Neutrophil (primary cell): ENCODE data around the gene NTSR1.

Experiments
- H3K27ac ChIP-seq: fragments of 200-600 bp; sonication (generic); 2 replicates; pipeline ENCODE4 v1.5.1; 2016; ENCODE audit warnings: mild to moderate bottlenecking, moderate library complexity
- H3K27me3 ChIP-seq: fragments of 200-600 bp; sonication (generic); 2 replicates; pipeline ENCODE4 v1.6.0; 2016; ENCODE audit warnings: mild to moderate bottlenecking
- H3K36me3 ChIP-seq: fragments of 200-600 bp; sonication (generic); 2 replicates; pipeline ENCODE4 v1.5.1; 2017
- H3K4me1 ChIP-seq, 2 experiments: fragments of 200-600 bp in 1 of 2; sonication (generic) in 1 of 2; 1 replicate in 1 of 2; 2 replicates in 1 of 2; pipeline versions ENCODE4 v1.5.1 to v1.6.1; 2013 to 2016; ENCODE audit warnings: low read depth in 1 of 2, low read length in 1 of 2, mild to moderate bottlenecking in 1 of 2, moderate library complexity in 1 of 2; ENCODE audit not compliant: control insufficient read depth in 1 of 2, insufficient read depth in 1 of 2
- H3K4me3 ChIP-seq, 2 experiments: fragments of 200-600 bp in 1 of 2; sonication (generic) in 1 of 2; 1 replicate in 1 of 2; 2 replicates in 1 of 2; pipeline ENCODE4 v1.5.1; 2013 to 2016; ENCODE audit warnings: low read depth in 1 of 2, low read length in 1 of 2, mild to moderate bottlenecking in 1 of 2, moderate library complexity in 1 of 2
- H3K9me3 ChIP-seq: fragments of 200-600 bp; sonication (generic); 2 replicates; pipeline ENCODE4 v1.5.1; 2016
- CTCF ChIP-seq: fragments of 200-600 bp; sonication (generic); IDR thresholded peaks from 2 replicates; pipeline ENCODE4 v1.5.1; 2016; ENCODE audit warnings: antibody characterized with exemption

NTSR1 gene

GRCh38 chr20:62708591-62709536 is at the start of gene NTSR1:
Gene NTSR1, plus strand, starts transcription at chr20:62708836. Its CDS starts 372 bp downstream, at chr20:62709208.
- H3K4me1 ChIP-seq: peaks cover 7 to 15% of the 10 kb centered on the region in 2 experiments
- H3K27ac ChIP-seq: no peak within 1 kb of the TSS
- no peaks in the 10 kb centered on the region for H3K9me3 ChIP-seq
- H3K36me3 ChIP-seq: no peaks in the 10 kb centered on the region
- no peak for TF ChIP-seq CTCF
- H3K27me3 ChIP-seq: peaks cover 55% of the 10 kb centered on the region
- H3K4me3 ChIP-seq: no peak within 1 kb of the TSS

- Histone ChIP-seq H3K27me3 (no peaks in the 10 kb centered on the region), H3K4me1 (no peaks in the 10 kb centered on the region), H3K9me3 (no peaks in the 10 kb centered on the region), H3K36me3 (no peaks in the 10 kb centered on the region), H3K27ac (no peak overlapping the region), H3K4me3 (no peak overlapping the region)
- no peak for TF ChIP-seq CTCF
Measured at GRCh38 chr20:62659488-62660239, 49.0 kb upstream of the NTSR1 start.

- H3K27ac ChIP-seq: no peak overlapping the region
- no peak for TF ChIP-seq CTCF
- no peak overlapping the region for H3K4me3 ChIP-seq
- H3K9me3 ChIP-seq: no peaks in the 10 kb centered on the region
- no peaks in the 10 kb centered on the region for H3K27me3 ChIP-seq
- no peaks in the 10 kb centered on the region for H3K4me1 ChIP-seq
- H3K36me3 ChIP-seq: no peaks in the 10 kb centered on the region
Measured at GRCh38 chr20:62660240-62660615, 48.4 kb upstream of the NTSR1 start.

- Histone ChIP-seq H3K4me1 (no peaks in the 10 kb centered on the region), H3K4me3 (no peak overlapping the region), H3K27ac (no peak overlapping the region), H3K27me3 (no peaks in the 10 kb centered on the region), H3K36me3 (no peaks in the 10 kb centered on the region), H3K9me3 (no peaks in the 10 kb centered on the region)
- no peak for TF ChIP-seq CTCF
Measured at GRCh38 chr20:62660768-62661167, 47.9 kb upstream of the NTSR1 start.

- no peak overlapping the region for H3K4me3 ChIP-seq
- no peak overlapping the region for H3K27ac ChIP-seq
- H3K9me3 ChIP-seq: no peaks in the 10 kb centered on the region
- no peak for TF ChIP-seq CTCF
- H3K4me1 ChIP-seq: no peaks in the 10 kb centered on the region
- no peaks in the 10 kb centered on the region for H3K27me3 ChIP-seq
- no peaks in the 10 kb centered on the region for H3K36me3 ChIP-seq
Measured at GRCh38 chr20:62661647-62662046, 47.0 kb upstream of the NTSR1 start.
